HepG2 (cell line): Measurements from ENCODE around the gene ACTG2. TPM values are rescaled to one million over a fixed set of nuclear protein-coding genes. Genes with fewer than 3 reads are reported as not detected.

Experiments used
- ATAC-seq: fragments of 200-7000 bp; cut with Tn5 transposase; 3 replicates; pipeline ENCODE4 v1.9.1; 2020; ENCODE audit warnings: mild to moderate bottlenecking, moderate library complexity
- BruUV-seq: library from RNA; stranded (reverse); fragments of 400-500 nt; replicated peaks from 2 replicates; lab custom pipeline; 2021; lab: Mats Ljungman, UMichigan
- CTCF ChIA-PET: fragments of 300-600 bp; formaldehyde crosslinking; extraction: SDS; loops from one replicate; lab custom pipeline; 2021; ENCODE audit warnings: low total read pairs, inconsistent platforms, low intra/inter-chr PET ratio; lab: Yijun Ruan, JAX
- POLR2A ChIA-PET: fragments of 350-600 bp; sonication (Branson Sonifier 250); formaldehyde crosslinking; loops from one replicate; lab custom pipeline; 2020; ENCODE audit warnings: antibody characterized with exemption, inconsistent platforms; lab: Yijun Ruan, JAX
- DNase-seq: peaks from one replicate; pipeline ENCODE4 v3.0.0-alpha.2; 2015; ENCODE audit warnings: low spot score
- FAIRE-seq: peaks from 3 replicates; lab custom pipeline; 2011; peaks lifted over from hg19 to GRCh38; lab: Jason Lieb, UNC
- H2AFZ ChIP-seq: one replicate; pipeline ENCODE4 v1.6.1; 2011; ENCODE audit warnings: low read length, inconsistent platforms
- H3K27ac ChIP-seq: fragments of 300-600 bp; 3 replicates; pipeline ENCODE4 v1.8.0; 2011; ENCODE audit warnings: mixed run types, mild to moderate bottlenecking, mixed read lengths, low read length, inconsistent platforms; ENCODE audit not compliant: insufficient read depth; ENCODE audit errors: extremely low read length
- H3K27me3 ChIP-seq, 2 experiments: fragments of 200-600 bp in 1 of 2; 2 replicates in 1 of 2; 3 replicates in 1 of 2; pipeline versions ENCODE4 v1.6.0 to v1.8.0; 2011; ENCODE audit warnings: low read length in 2 of 2, mild to moderate bottlenecking in 2 of 2, moderate library complexity in 2 of 2, inconsistent platforms in 1 of 2; ENCODE audit not compliant: insufficient read depth in 2 of 2, control insufficient read depth in 1 of 2
- H3K36me3 ChIP-seq, 2 experiments: fragments of 200-600 bp in 1 of 2; replicated peaks in 1 of 2; 2 replicates in 1 of 2; 3 replicates in 1 of 2; pipeline versions ENCODE4 v1.5.1 to v1.8.0; 2011; ENCODE audit warnings: low read length in 2 of 2, inconsistent platforms in 1 of 2; ENCODE audit not compliant: insufficient read depth in 2 of 2, control insufficient read depth in 1 of 2
- H3K4me1 ChIP-seq: 2 replicates; pipeline ENCODE4 v1.5.1; 2012; ENCODE audit warnings: low read length, inconsistent platforms; ENCODE audit not compliant: insufficient read depth
- H3K4me2 ChIP-seq: 2 replicates; pipeline ENCODE4 v1.6.0; 2011; ENCODE audit warnings: low read depth, low read length, inconsistent platforms
- H3K4me3 ChIP-seq, 3 experiments: fragments of 200-600 bp in 1 of 3; sonication (generic), shearing (Covaris generic) in 1 of 3; replicated peaks in 1 of 3; 2 replicates each; pipeline ENCODE4 v1.5.1; 2011 to 2016; ENCODE audit warnings: low read length in 3 of 3, inconsistent platforms in 2 of 3, low read depth in 2 of 3, mild to moderate bottlenecking in 2 of 3, control low read depth in 1 of 3, mixed read lengths in 1 of 3; ENCODE audit not compliant: insufficient read depth in 1 of 3
- H3K79me2 ChIP-seq: one replicate; pipeline ENCODE4 v1.6.1; 2011; ENCODE audit warnings: low read length, inconsistent platforms; ENCODE audit not compliant: insufficient read depth
- H3K9ac ChIP-seq: 2 replicates; pipeline ENCODE4 v1.6.0; 2011; ENCODE audit warnings: mild to moderate bottlenecking, low read depth, low read length, inconsistent platforms; ENCODE audit not compliant: insufficient read depth
- H3K9me3 ChIP-seq: 2 replicates; pipeline ENCODE4 v1.5.1; 2012; ENCODE audit warnings: mild to moderate bottlenecking, low read length
- H4K20me1 ChIP-seq: 2 replicates; pipeline ENCODE4 v1.6.0; 2011; ENCODE audit warnings: inconsistent platforms, mild to moderate bottlenecking, low read length, moderate library complexity; ENCODE audit not compliant: insufficient read depth
- ONECUT2 ChIP-seq: sonication (generic); formaldehyde crosslinking; IDR thresholded peaks from 2 replicates; pipeline ENCODE4 v1.4.0; 2020; ENCODE audit warnings: missing genetic modification reagents
- POGK ChIP-seq: sonication (generic); formaldehyde crosslinking; conservative IDR thresholded peaks from 2 replicates; pipeline ENCODE4 v1.8.0; 2022; ENCODE audit warnings: mild to moderate bottlenecking, moderate library complexity, missing genetic modification reagents
- SAFB2 ChIP-seq: sonication (generic); formaldehyde crosslinking; IDR thresholded peaks from 2 replicates; pipeline ENCODE4 v1.5.1; 2020; ENCODE audit warnings: missing genetic modification reagents, low read depth, mild to moderate bottlenecking, borderline replicate concordance
- ZNF367 ChIP-seq: sonication (generic); formaldehyde crosslinking; IDR thresholded peaks from 2 replicates; pipeline ENCODE4 v1.4.0; 2020; ENCODE audit warnings: missing genetic modification reagents, borderline replicate concordance
- ZNF414 ChIP-seq: sonication (generic); formaldehyde crosslinking; IDR thresholded peaks from 2 replicates; pipeline ENCODE4 v1.5.0; 2020; ENCODE audit warnings: missing genetic modification reagents
- ZNF446 ChIP-seq: sonication (generic); formaldehyde crosslinking; IDR thresholded peaks from 2 replicates; pipeline ENCODE4 v1.5.0; 2020; ENCODE audit warnings: mild to moderate bottlenecking, missing genetic modification reagents
- ZNF484 ChIP-seq: sonication (generic); formaldehyde crosslinking; IDR thresholded peaks from 2 replicates; pipeline ENCODE4 v1.5.1; 2020; ENCODE audit warnings: mild to moderate bottlenecking, low read depth, missing genetic modification reagents, borderline replicate concordance
- ZNF891 ChIP-seq: sonication (generic); formaldehyde crosslinking; IDR thresholded peaks from 2 replicates; pipeline ENCODE4 v1.5.0; 2020; ENCODE audit warnings: mild to moderate bottlenecking, missing genetic modification reagents
- WGBS: methylation state at CpG from one replicate; pipeline ENCODE4 v1.1.6; 2017; ENCODE audit warnings: low lambda C conversion rate; 5-methylcytosine and 5-hydroxymethylcytosine counted together
- in situ Hi-C: cut with HindIII; loops from 2 replicates; pipeline ENCODE4 v1.10.0; 2017; ENCODE audit warnings: low pct_unique_long_range_greater_than_20kb; ENCODE audit not compliant: extremely low pct_ligation_motif_present
- intact Hi-C: fragments of 100-400 bp; cut with micrococcal nuclease; formaldehyde crosslinking; loops from one replicate; pipeline ENCODE4 v1.10.0; 2022; ENCODE audit not compliant: unreplicated experiment
- polyA plus RNA-seq, 8 experiments: library from polyadenylated mRNA; depleted of rRNA in 3 of 8; stranded (reverse) in 7 of 8; unstranded in 1 of 8; fragments of >200 nt; fragmentation: Illumina TruSeq in 4 of 8; extraction: Trizol in 4 of 8; gene quantifications; 2 replicates each; pipeline versions ENCODE4 v1.2.1 to v1.2.3, GENCODE V29; 2011 to 2016; ENCODE audit warnings: low read depth in 4 of 8, missing spikeins in 1 of 8, mixed read lengths in 1 of 8; ENCODE audit not compliant: insufficient read depth in 1 of 8
- total RNA-seq, 5 experiments: library from RNA; depleted of rRNA; stranded (reverse); fragments of >200 nt; fragmentation: Illumina TruSeq; extraction: Trizol; gene quantifications; 2 replicates each; pipeline ENCODE4 v1.2.3, GENCODE V29; 2016; ENCODE audit warnings: low read depth in 1 of 5

ACTG2 gene
- total and polyA plus RNA-seq, 2 of the 13 experiments (the other 11 are each of a cell fraction or from before 2014, with no cell fraction given), result 0.13 TPM; not detected in 1

GRCh38 chr2:73899801-73900336 is 7.1 kb downstream of the ACTG2 start:
- in situ Hi-C loops, result no loop called here
- H3K79me2 ChIP-seq, result no peaks in the 10 kb centered on the region
- H3K9ac ChIP-seq, result no peak overlapping the region
- FAIRE-seq, result no peak
- H3K4me3 ChIP-seq, result no peak overlapping the region
- no peaks in the 10 kb centered on the region for H3K9me3 ChIP-seq
- intact Hi-C loops, result no loop called here
- H3K36me3 ChIP-seq, result no peaks in the 10 kb centered on the region
- ChIA-PET CTCF (no interaction called here), POLR2A (no interaction called here)
- no peak overlapping the region for H2AFZ ChIP-seq
- no peak overlapping the region for H3K4me2 ChIP-seq
- DNase-seq, result no peak
- H3K27me3 ChIP-seq, result peaks cover 8 to 62% of the 10 kb centered on the region in 2 experiments; a peak in 4 of 5 replicates
- TF ChIP-seq ONECUT2 (CRISPR knock-in tag) (no peak), ZNF891 (CRISPR knock-in tag) (no peak), POGK (CRISPR knock-in tag) (no peak), ZNF414 (no peak), SAFB2 (CRISPR knock-in tag) (no peak), ZNF484 (CRISPR knock-in tag) (no peak), ZNF367 (CRISPR knock-in tag) (no peak), ZNF446 (CRISPR knock-in tag) (no peak)
- no peaks in the 10 kb centered on the region for H4K20me1 ChIP-seq
- H3K4me1 ChIP-seq, result peaks cover 16% of the 10 kb centered on the region
- ATAC-seq, result no peak
- no TSS peak for BruUV-seq
- H3K27ac ChIP-seq, result no peak overlapping the region
- 33% methylated on average over 8 of the region's 8 CpGs for WGBS
